Measurements from ENCODE around the gene TARS3. TPM values are rescaled to one million over a fixed set of nuclear protein-coding genes. Genes with fewer than 3 reads are reported as not detected.
"Not testable (repeated sequence)": the region's sequence is repeated elsewhere in the genome, so short reads cannot be mapped to it uniquely, and the experiment has no call there.

TARS3 gene
- polyA plus RNA-seq, result 1 to 10 TPM; 5.5 to 8.2 (median 6.7) TPM

DNA sequence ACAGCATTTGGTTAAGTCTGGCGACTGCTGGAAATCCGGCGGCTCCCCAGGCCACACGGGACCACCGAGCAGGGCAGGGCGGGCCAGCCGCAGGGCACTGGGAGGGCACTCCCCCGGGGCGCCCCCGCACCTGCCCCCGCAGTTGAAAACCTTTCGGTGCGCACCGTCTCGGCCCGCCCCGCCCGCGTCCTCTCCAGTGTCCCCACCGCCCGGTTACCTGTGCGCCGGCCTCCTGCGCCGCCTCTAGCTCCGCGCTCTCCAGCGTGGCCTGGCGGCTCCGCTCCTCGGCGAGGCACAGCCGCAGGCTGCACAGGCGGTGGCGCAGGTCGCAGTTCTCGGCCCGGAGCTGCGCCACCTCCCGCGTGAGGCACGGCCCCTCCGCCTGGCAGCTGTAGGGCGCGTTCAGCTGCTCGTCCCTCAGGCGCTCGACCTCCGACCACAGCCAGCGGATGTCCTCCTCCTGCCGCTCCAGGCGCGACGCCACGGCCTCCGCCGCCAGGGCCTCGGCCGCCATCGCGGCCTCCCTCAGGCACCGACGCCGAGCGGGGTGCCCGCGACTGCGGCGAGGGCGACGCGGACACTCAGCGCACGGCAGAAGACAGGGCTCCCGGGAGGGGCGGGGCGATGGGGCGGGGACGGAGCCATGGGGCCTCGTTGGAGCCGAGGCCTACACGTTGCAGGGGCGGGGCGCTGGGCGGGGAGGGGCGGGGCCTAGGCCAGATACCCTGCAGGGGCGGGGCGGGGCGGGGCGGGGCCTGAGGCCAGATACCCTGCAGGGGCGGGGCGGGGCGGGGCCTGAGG is at the start of gene TARS3:
TSS of gene TARS3 (minus strand) at position 600 of the 801 bp plus-strand sequence. CDS start at position 514, 86 bp downstream.
- 0 to 1% (median 1%) methylated on average over 76 to 92 of the region's 93 CpGs for WGBS, 3 donors

DNA sequence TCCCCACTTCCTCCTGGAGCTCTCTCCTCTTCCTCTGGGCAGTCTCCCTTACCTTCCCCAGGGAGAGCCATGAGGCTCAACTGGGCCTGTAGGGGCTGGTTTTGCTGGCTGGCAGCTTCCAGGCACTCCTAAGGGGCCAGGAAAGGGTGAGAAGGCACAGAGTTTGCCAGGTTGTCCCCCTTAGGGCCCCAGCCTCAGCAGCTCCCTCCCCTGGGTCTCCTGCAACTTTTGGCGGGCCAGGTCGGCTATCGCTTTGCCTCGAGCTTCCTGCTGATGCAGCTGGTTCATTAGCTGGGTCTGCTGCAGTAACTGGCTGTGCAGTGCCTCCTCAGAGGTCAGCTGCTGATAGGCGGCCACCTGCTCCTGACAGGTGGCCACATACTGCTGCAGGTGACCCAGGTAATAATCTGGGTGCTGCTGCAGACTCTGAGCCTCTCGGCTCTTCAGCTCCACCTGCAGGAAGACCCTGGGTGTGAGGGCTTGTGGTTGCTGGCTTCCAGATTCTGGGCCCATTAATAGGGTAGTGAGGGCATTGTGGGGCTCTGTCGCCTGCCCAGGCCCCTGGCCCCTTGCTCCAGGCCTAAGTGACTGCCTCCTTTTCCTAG is 49.3 kb upstream of the TARS3 start:
- WGBS, 3 donors, result 63 to 75% (median 64%) methylated on average over 7 of the region's 7 CpGs
- no peak overlapping the region for H3K27ac ChIP-seq (ENCODE audit: low read depth, low read length)

More for the DNA sequence above, at the start of gene TARS3:
- H3K27ac ChIP-seq (ENCODE audit: low read depth, low read length), result no peak within 1 kb of the TSS

DNA sequence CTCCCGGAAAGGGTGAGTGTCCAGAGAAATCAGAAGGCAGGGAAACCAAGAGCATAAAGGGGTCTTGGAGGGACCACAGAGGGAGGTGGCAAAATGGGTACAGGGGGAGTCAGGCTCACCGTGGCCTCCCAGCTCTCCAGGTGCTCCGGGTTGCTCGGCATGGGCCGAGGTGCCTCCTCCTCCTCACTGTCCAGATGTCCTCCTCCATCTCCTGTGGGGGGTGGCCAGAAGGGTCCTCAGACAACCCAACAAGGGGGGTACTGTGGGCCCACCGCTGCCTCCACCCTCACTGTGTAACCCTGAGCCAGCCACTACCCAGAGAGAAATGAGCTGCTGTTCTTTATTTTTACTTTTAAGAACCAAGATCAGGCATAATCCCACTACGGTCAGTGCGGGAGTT is 48.6 kb upstream of the TARS3 start:
- WGBS, 3 donors, result 94 to 97% (median 95%) methylated on average over 4 to 8 of the region's 8 CpGs

DNA sequence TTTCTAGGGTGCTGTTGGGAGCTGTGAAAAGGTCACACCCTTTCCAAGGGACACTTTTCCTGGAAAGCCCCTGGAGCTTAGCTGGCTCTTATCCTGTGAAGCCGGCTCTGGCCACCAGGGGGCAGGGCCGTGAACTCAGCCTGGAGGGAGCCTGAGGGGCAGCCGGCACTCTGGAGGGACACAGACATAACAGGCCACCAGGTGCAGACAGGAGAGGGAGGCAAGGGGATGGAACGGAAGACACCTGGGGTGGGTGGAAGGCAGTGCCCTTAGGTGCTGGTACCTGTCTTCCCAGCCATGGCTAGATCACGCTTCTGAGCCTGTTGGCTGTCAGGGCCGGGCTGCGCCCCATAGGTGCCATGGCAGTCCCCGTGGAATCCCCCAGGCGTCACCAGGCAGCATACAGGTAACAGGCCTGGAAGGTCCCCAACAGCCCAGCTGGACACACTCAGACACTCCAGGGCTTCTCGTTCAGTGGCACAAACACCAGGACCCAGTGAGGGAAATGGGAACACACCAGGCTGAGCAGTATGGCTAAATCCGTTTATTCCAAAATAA is 42.9 kb upstream of the TARS3 start:
- not testable (repeated sequence) for H3K27ac ChIP-seq (ENCODE audit: low read depth, low read length)
- 78 to 87% (median 80%) methylated on average over 6 to 7 of the region's 11 CpGs for WGBS, 3 donors

More for the DNA sequence above, 48.6 kb upstream of the TARS3 start:
- H3K27ac ChIP-seq (ENCODE audit: low read depth, low read length), result no peak overlapping the region

DNA sequence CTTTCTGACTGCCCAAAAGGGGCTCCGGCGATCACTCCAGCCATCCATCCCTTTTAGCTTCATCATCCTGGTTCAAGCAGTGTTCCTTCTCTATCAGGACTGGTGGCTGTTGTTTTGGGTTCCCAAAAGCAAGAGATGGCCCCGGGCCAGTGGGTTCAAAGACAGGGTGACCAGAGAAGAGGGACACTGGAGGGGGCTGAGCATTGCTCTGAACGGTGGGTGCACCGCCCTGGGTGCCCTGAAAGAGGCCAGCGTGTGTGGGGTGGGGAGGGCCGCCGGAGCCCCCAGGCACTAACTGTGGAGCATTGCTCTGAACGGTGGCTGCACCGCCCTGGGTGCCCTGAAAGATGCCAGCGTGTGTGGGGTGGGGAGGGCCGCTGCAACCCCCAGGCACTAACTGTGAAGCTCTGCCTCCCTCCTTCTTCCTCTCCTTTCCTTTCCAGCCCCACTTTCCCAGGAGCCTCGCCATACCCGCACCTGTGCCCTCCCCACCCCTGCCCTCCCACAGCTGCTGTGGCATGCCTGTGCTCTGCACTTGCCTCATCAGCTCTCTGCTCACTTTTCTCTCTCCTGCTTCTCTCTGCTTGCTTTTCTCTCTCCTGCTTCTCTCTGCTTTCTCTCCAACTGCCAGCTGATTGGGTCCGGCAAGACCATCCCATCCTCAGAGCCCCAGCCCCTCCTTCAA is 41.6 kb upstream of the TARS3 start:
- 83 to 91% (median 90%) methylated on average over 15 of the region's 15 CpGs for WGBS, 3 donors
- no peak overlapping the region for H3K27ac ChIP-seq (ENCODE audit: low read depth, low read length)

DNA sequence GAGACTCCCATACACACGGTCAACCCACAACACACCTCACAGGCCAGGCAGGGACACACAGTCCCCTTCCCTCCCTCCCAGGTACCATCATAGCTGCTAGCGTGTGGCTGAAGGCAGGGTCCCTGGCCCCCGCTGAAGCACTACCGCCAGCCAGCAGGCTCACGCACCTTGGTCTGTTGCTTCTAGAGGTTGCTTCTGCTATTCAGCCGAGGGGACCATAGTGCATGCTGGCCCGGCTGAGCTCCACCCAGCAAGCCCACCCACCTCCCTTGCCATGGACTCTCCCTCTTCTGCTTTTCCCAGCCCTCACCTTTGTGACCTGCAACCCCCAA is 41.0 kb upstream of the TARS3 start:
- not testable (repeated sequence) for H3K27ac ChIP-seq (ENCODE audit: low read depth, low read length)
- WGBS, 3 donors, result 87 to 94% (median 93%) methylated on average over 6 to 7 of the region's 7 CpGs

DNA sequence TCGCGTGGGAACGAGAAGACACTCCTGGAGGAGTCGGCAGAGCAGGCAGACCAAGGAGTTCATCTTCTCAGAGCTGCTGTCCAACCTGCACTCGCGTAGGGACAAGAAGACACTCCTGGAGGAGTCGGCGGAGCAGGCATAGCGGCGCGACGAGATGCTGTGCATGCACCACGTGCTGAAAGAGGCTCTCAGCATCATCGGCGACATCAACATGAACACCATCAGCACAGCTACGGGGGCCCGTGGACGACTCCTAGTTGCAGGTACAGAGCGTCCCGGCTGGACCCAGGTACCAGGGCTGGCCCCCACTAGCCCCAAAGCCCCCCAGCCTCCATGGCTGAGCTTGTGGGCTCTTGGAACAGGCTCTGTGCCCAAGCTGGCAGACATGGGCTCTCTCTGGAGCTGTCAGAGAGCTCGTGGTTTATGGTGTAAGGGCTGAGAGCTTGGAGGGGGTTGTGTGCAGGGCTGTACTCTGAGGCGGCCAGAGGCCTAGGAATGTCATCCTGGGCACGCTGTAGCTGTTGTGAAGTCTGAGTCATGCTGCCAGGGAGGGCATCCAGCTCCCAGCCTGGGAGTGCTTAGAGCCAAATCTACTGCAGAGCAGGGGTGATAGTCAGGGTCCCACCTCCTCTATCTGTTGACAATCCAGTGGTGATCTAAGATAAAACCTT is 40.5 kb upstream of the TARS3 start:
- not testable (repeated sequence) for H3K27ac ChIP-seq (ENCODE audit: low read depth, low read length)
- 84 to 91% (median 89%) methylated on average over 21 to 22 of the region's 23 CpGs for WGBS, 3 donors

DNA sequence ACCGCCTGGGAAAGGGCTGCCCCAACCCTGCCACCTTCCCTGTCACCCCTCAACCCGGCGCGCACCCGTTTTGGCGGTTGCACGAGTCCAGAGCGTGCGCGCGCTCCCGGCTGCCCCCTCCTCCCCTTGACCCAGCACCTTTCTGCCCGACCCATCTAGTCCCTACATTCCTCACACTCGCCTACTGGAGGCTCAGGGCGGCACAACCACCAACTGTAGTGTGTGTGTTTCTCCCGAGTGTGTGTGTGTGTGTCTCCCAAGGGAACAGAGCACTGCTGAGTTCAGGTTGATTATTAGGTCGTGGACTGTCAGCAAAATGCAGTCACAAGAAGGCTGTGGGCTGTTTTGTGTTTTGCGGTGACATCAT is 22.4 kb upstream of the TARS3 start:
- H3K27ac ChIP-seq (ENCODE audit: low read depth, low read length), result not testable (repeated sequence)
- no CpG with 5 or more reads among the region's 18 CpGs for WGBS, 3 donors

DNA sequence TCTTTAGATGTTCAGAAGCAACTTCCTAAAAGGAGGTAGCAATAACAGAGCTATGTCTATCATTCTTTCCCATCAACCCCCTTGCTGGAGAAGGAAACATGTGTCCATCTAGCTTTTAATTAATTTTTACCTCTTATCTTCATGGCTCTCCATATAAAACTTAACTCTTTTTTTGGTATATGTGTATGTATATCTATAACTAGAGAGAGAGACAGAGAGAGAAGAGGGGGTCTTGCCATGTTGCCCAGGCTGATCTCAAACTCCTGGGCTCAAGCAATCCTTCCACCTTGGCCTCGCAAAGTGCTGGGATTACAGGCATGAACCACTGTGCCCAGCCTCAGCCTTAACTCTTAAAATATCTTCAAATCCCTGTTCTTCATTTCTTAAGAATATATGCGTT is 10.6 kb upstream of the TARS3 start:
- H3K27ac ChIP-seq (ENCODE audit: low read depth, low read length), result not testable (repeated sequence)
- 95 to 96% (median 96%) methylated on average over 2 of the region's 2 CpGs for WGBS, 3 donors

DNA sequence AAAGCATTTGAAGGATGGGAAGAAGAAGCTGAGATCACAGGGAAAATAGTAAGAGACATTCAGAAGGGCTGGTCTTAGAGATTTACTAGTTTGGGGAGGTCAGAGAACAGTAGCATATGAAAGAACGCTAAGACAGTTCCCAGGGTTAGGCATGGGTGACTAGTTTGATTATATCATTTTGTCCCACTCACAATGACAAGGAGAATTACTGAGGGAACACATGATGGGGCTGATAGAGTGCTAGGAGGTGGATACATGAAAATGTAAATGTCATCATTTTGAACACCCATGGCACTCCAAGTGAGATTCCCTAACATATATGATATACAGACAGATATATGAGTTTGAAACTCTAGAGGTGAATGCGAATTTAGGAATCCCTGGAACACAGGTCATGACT is 9.3 kb upstream of the TARS3 start:
- WGBS, 3 donors, result 87 to 94% (median 91%) methylated on average over 2 of the region's 2 CpGs

DNA sequence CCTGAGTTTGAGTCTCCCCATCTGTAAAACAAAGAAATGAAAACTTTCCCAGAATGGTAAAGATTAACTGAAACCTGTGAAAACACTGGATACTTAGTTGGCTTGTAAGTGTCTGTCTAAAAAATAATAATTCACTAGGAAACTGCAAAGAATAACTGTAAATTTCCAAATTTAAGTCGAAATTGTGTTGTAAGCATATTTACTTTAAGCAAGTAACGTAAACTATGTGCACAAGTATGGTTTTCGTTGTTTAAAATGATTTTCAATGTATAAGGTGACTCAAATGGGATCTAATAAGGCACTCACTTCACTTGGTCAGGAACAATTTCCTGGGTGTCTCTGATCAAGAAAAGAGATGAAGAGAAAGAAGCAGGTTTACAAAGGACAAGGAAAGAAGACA is 8.5 kb upstream of the TARS3 start:
- 78 to 91% (median 91%) methylated on average over 3 of the region's 3 CpGs for WGBS, 3 donors
- no peak overlapping the region for H3K27ac ChIP-seq (ENCODE audit: low read depth, low read length)

More for the DNA sequence above, 9.3 kb upstream of the TARS3 start:
- H3K27ac ChIP-seq (ENCODE audit: low read depth, low read length), result no peak overlapping the region

DNA sequence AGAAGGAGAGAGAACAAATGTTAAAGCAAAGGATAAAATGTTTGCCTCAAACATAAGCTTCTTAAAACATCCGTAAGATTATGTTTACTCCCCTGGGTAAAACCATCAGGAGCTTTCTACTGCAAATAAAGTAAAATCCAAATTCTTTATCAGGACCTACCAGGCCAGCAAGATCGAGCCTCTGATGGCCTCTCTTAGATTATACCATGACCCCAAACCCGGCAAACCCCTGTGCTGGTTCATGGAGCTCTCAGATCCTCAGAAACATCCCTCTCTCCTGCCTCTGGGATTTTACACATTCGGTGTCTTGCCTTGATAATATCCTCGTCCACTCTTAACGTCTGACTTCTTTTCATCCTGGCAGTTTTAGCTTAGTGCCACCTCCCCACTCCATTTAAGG is 7.5 kb upstream of the TARS3 start:
- H3K27ac ChIP-seq (ENCODE audit: low read depth, low read length), result no peak overlapping the region
- 61 to 73% (median 69%) methylated on average over 6 of the region's 6 CpGs for WGBS, 3 donors

DNA sequence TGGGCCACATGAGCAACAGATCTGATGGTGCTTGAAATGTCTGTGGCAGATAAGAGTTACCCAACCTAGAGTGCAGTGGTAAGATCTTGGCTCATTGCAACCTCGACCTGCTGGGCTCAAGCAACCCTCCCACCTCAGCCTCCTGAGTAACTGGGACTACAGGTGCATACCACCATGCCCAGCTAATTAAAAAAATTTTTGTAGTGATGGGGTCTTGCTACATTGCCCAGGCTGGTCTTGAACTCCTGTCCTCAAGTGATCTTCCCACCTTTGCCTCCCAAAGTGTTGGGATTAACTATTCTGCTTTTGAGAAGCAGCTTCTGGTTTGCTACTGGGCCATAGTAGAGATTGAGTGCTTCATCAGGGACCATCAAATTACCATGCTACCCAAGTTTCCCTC is 2.9 kb upstream of the TARS3 start:
- H3K27ac ChIP-seq (ENCODE audit: low read depth, low read length), result no peak overlapping the region
- 64 to 89% (median 85%) methylated on average over 1 of the region's 1 CpG for WGBS, 3 donors

DNA sequence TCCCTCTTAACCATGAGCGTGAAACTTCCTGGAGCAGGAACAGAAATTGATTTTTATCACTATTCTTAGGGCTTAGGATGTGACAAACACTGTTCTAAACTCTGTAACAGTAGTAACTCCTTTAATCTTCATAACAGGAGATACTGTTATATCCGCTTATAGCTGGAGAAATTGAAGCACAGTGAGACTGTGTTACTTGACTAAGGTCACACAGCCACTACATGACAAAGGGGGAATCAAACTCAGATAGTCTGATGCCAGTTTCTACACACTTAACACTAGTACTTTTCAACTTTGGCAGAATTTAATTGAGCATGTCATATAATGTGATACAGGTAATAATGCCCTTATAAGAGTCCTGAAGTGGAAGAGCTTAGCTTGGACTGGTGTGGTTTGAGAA is 800 bp upstream of the TARS3 start:
- no peak overlapping the region for H3K27ac ChIP-seq (ENCODE audit: low read depth, low read length)
- WGBS, 3 donors, result 82 to 87% (median 84%) methylated on average over 2 of the region's 2 CpGs

DNA sequence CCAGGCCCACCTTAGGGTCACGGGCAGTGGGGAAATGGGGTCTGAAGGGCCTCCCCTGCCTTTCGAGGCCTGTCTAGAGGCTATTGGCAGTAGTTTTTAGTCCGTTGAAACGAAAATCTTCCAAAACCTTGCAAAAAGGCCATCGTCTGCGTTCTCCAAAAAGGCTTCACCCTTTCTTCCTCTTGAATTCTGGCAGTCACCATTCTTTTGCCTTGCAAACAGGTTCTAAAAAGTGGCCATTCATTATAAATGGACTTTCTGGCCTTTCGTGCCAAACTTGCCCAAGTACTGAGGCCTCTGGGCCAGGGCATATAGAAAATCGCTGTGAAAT is 367 bp upstream of the TARS3 start:
- no peak overlapping the region for H3K27ac ChIP-seq (ENCODE audit: low read depth, low read length)
- WGBS, 3 donors, result 20 to 34% (median 30%) methylated on average over 8 of the region's 8 CpGs

DNA sequence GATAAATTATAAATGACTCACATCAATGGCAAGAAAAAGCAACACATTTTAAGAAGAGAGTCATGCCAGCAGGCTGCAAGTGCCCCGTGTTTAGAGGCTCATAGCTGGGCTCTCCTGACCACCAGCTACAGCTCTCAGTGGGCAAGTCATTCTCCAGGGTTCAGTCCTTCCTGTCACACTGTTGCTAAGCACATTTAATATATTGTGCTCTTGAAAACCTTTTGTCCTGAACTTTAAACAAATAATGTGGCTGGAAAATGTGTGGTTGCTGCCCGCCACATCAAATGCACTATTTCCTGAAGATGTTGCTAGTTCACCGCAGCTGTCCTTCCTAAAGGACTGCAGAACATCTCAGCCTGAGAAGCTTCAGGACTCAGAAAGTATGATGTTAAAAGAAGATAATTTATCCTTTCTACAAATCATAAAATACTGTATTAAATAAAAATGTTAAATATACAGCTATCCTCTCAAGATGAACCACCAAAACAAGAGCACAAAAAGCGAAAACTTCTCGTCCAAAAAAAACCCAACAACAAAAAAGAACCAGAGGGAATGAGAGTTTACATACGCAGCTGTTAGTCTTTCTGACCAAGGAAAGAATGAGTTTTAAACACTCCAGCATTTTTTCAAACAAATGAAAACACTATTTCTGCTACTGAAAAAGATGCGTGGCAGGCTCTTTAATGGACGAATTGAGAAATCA is 951 bp downstream of the TARS3 start:
- whole genome bisulfite sequencing, 3 donors, result 8 to 10% (median 10%) methylated on average over 8 of the region's 8 CpGs
- no peak overlapping the region for H3K27ac ChIP-seq (ENCODE audit: low read depth, low read length)

DNA sequence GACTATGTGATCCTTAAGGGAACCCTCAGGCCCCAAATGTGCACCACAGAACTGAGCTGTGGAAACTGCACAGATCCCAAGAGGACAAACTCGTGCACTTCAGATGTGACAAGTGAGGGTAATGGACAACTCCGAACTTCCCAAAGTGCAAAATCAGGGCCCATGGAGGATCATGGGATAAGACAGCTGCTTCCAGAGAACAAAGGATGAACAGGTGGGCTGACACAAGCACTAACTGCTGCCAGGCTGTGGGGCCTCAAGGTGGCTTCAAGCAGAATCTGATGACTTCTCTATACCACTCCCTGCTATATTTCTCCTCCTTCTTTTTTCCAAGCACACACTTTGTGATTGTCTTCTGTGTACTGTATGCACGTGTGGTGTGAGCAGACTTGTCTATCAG is 5.4 kb downstream of the TARS3 start:
- no peak overlapping the region for H3K27ac ChIP-seq (ENCODE audit: low read depth, low read length)
- WGBS, 3 donors, result 84 to 91% (median 89%) methylated on average over 3 of the region's 3 CpGs

DNA sequence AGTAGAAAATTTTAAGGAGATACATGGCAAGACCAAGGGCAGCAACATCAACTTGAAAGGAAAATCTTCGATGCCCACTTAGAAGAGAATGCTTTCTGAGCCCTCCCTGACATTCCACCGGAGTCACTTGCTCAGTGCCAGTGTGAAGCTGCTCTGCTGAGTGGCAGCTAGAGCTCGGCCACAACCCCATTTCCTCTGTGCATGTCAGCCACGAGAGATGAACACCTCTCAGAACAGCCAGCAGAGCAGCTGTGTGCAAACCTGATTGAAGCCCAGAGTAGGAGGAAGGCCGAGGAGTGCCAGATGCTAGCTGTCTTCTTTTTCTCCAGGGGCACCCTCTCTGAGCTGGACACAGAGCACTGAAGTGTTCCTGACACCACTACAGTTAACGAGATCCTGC is 12.2 kb downstream of the TARS3 start:
- 88 to 90% (median 88%) methylated on average over 6 of the region's 6 CpGs for WGBS, 3 donors

More for the DNA sequence above, 12.2 kb downstream of the TARS3 start:
- no peak overlapping the region for H3K27ac ChIP-seq (ENCODE audit: low read depth, low read length)
